IMR-90 (cell line): ENCODE results near the gene HUNK. TPM values are rescaled to one million over a fixed set of nuclear protein-coding genes. Genes with fewer than 3 reads are reported as not detected.

Experiments used
- ATAC-seq: fragments of 200-7000 bp; cut with Tn5 transposase; 2 replicates; pipeline ENCODE4 v1.9.1; 2020; ENCODE audit warnings: low read depth, mild to moderate bottlenecking, moderate library complexity
- BruUV-seq: library from RNA; stranded (reverse); fragments of 400-500 nt; replicated peaks from 2 replicates; lab custom pipeline; 2021; lab: Mats Ljungman, UMichigan
- CTCF ChIA-PET: fragments of 300-600 bp; formaldehyde crosslinking; extraction: SDS; loops from one replicate; lab custom pipeline; 2021; ENCODE audit warnings: antibody characterized with exemption; lab: Yijun Ruan, JAX
- POLR2A ChIA-PET: fragments of 300-600 bp; sonication (Branson Sonifier 250); formaldehyde crosslinking; loops from one replicate; lab custom pipeline; 2022; ENCODE audit warnings: antibody characterized with exemption; ENCODE audit not compliant: unreplicated experiment; lab: Charles Lee
- DNase-seq: peaks from one replicate; pipeline ENCODE4 v3.0.0; 2013
- H2AFZ ChIP-seq: replicated peaks from 2 replicates; pipeline ENCODE3; 2013; ENCODE audit warnings: low read length, mild to moderate bottlenecking; ENCODE audit not compliant: poor library complexity
- H2AK5ac ChIP-seq: 2 replicates; pipeline ENCODE4 v1.6.1; 2013; ENCODE audit warnings: low read depth, low read length, inconsistent platforms
- H2AK9ac ChIP-seq: replicated peaks from 2 replicates; pipeline ENCODE3; 2013; ENCODE audit warnings: mild to moderate bottlenecking, low read depth, low read length, moderate library complexity; ENCODE audit not compliant: poor library complexity
- H2BK120ac ChIP-seq: 2 replicates; pipeline ENCODE4 v1.6.1; 2013; ENCODE audit warnings: low read depth, low read length, inconsistent platforms
- H2BK15ac ChIP-seq: 3 replicates; pipeline ENCODE4 v1.6.1; 2013; ENCODE audit warnings: low read depth, low read length, inconsistent platforms
- H2BK20ac ChIP-seq: 2 replicates; pipeline ENCODE4 v1.6.1; 2013; ENCODE audit warnings: low read depth, mild to moderate bottlenecking, inconsistent platforms, low read length, moderate library complexity
- H2BK5ac ChIP-seq: 2 replicates; pipeline ENCODE4 v1.6.1; 2013; ENCODE audit warnings: mild to moderate bottlenecking, low read depth, low read length, inconsistent platforms; ENCODE audit not compliant: poor library complexity, severe bottlenecking
- H3K14ac ChIP-seq: replicated peaks from 2 replicates; pipeline ENCODE4 v1.6.1; 2013; ENCODE audit warnings: low read depth, low read length, inconsistent platforms
- H3K18ac ChIP-seq: 2 replicates; pipeline ENCODE4 v1.6.1; 2013; ENCODE audit warnings: low read depth, low read length, control low read depth
- H3K23ac ChIP-seq: 2 replicates; pipeline ENCODE4 v1.6.1; 2013; ENCODE audit warnings: low read depth, low read length, inconsistent platforms
- H3K27ac ChIP-seq: 2 replicates; pipeline ENCODE4 v1.5.1; 2013; ENCODE audit warnings: mild to moderate bottlenecking, control low read depth, low read length; ENCODE audit not compliant: insufficient read depth
- H3K27me3 ChIP-seq: 2 replicates; pipeline ENCODE4 v1.6.1; 2013; ENCODE audit warnings: low read length; ENCODE audit not compliant: control insufficient read depth, insufficient read depth
- H3K36me3 ChIP-seq: 2 replicates; pipeline ENCODE4 v1.6.1; 2013; ENCODE audit warnings: low read length, mixed read lengths; ENCODE audit not compliant: control insufficient read depth, insufficient read depth
- H3K4ac ChIP-seq: 2 replicates; pipeline ENCODE4 v1.6.1; 2013; ENCODE audit warnings: low read depth, low read length, inconsistent platforms
- H3K4me1 ChIP-seq: 2 replicates; pipeline ENCODE4 v1.6.1; 2013; ENCODE audit warnings: low read length, mixed read lengths; ENCODE audit not compliant: control insufficient read depth, insufficient read depth
- H3K4me2 ChIP-seq: 2 replicates; pipeline ENCODE4 v1.6.1; 2013; ENCODE audit warnings: low read depth, mild to moderate bottlenecking, control low read depth, low read length, moderate library complexity
- H3K4me3 ChIP-seq: 2 replicates; pipeline ENCODE4 v1.5.1; 2013; ENCODE audit warnings: low read depth, mild to moderate bottlenecking, control low read depth, low read length, moderate library complexity; ENCODE audit not compliant: insufficient read depth
- H3K56ac ChIP-seq: 2 replicates; pipeline ENCODE4 v1.6.1; 2013; ENCODE audit warnings: low read length, inconsistent platforms; ENCODE audit not compliant: insufficient read depth; ENCODE audit errors: extremely low read depth
- H3K79me1 ChIP-seq, 2 experiments: 2 replicates each; pipeline ENCODE4 v1.6.1; 2013; ENCODE audit warnings: low read length in 2 of 2, inconsistent platforms in 1 of 2, low read depth in 1 of 2
- H3K9ac ChIP-seq: 2 replicates; pipeline ENCODE4 v1.6.1; 2013; ENCODE audit warnings: low read depth, low read length, control low read depth
- H3K9me1 ChIP-seq: 2 replicates; pipeline ENCODE4 v1.6.1; 2013; ENCODE audit warnings: low read length, inconsistent platforms; ENCODE audit not compliant: insufficient read depth
- H3K9me3 ChIP-seq: 2 replicates; pipeline ENCODE4 v1.6.1; 2013; ENCODE audit warnings: low read length; ENCODE audit not compliant: control insufficient read depth, insufficient read depth
- H4K20me1 ChIP-seq: 2 replicates; pipeline ENCODE4 v1.6.1; 2013; ENCODE audit warnings: low read length, inconsistent platforms; ENCODE audit not compliant: insufficient read depth
- H4K5ac ChIP-seq: 2 replicates; pipeline ENCODE4 v1.6.1; 2013; ENCODE audit warnings: mild to moderate bottlenecking, low read depth, low read length, control low read depth
- H4K8ac ChIP-seq, 2 experiments: 2 replicates each; pipeline ENCODE4 v1.6.1; 2013; ENCODE audit warnings: low read depth in 2 of 2, low read length in 2 of 2, control low read depth in 1 of 2, inconsistent platforms in 1 of 2
- H4K91ac ChIP-seq: 2 replicates; pipeline ENCODE4 v1.6.1; 2013; ENCODE audit warnings: low read depth, low read length, inconsistent platforms; ENCODE audit not compliant: insufficient read depth
- CEBPB ChIP-seq: IDR thresholded peaks from 2 replicates; pipeline ENCODE4 v1.6.1; 2012; ENCODE audit warnings: low read depth, low read length, improper control_type of control experiment
- CHD1 ChIP-seq: IDR thresholded peaks from 2 replicates; pipeline ENCODE4 v1.6.1; 2012; ENCODE audit warnings: low read depth, low read length, improper control_type of control experiment
- FOS ChIP-seq: fragments of 150-350 bp; IDR thresholded peaks from 2 replicates; pipeline ENCODE4 v1.6.1; 2016; ENCODE audit warnings: low read depth, low read length
- MAFK ChIP-seq: IDR thresholded peaks from 2 replicates; pipeline ENCODE4 v1.6.1; 2012; ENCODE audit warnings: low read depth, low read length, improper control_type of control experiment
- MAZ ChIP-seq: IDR thresholded peaks from 2 replicates; pipeline ENCODE4 v1.6.1; 2012; ENCODE audit warnings: low read depth, mild to moderate bottlenecking, low read length, improper control_type of control experiment, moderate library complexity, borderline replicate concordance
- MXI1 ChIP-seq: IDR thresholded peaks from 2 replicates; pipeline ENCODE4 v1.6.1; 2012; ENCODE audit warnings: low read depth, mild to moderate bottlenecking, low read length, moderate library complexity, borderline replicate concordance
- NFE2L2 ChIP-seq: fragments of 150-350 bp; IDR thresholded peaks from 2 replicates; pipeline ENCODE4 v1.6.1; 2016; ENCODE audit warnings: low read depth, mild to moderate bottlenecking, low read length
- POLR2A ChIP-seq: IDR thresholded peaks from 2 replicates; pipeline ENCODE4 v1.6.1; 2012; ENCODE audit warnings: mild to moderate bottlenecking, low read depth, low read length
- RCOR1 ChIP-seq: IDR thresholded peaks from 2 replicates; pipeline ENCODE4 v1.6.1; 2012; ENCODE audit warnings: mild to moderate bottlenecking, low read length, improper control_type of control experiment; ENCODE audit not compliant: insufficient replicate concordance
- SMC3 ChIP-seq: fragments of 150-350 bp; IDR thresholded peaks from 2 replicates; pipeline ENCODE4 v1.6.1; 2016; ENCODE audit warnings: low read depth, mild to moderate bottlenecking, antibody characterized with exemption, low read length, moderate library complexity
- WGBS, 2 experiments: methylation state at CpG; one replicate each; pipeline versions ENCODE4 v1.1.5 to v1.1.7; 2013; ENCODE audit warnings: missing lambda C conversion rate in 2 of 2; ENCODE audit not compliant: insufficient read length in 1 of 2; ENCODE audit errors: extremely low coverage in 2 of 2; 5-methylcytosine and 5-hydroxymethylcytosine counted together
- dilution Hi-C: fragments of 300-500 bp; cut with HindIII; formaldehyde crosslinking; loops from one replicate; pipeline ENCODE4 v1.14.3; 2018; ENCODE audit warnings: low sequenced_read_pairs; ENCODE audit not compliant: unreplicated experiment
- in situ Hi-C: fragments of 300-500 bp; cut with MboI; formaldehyde crosslinking; loops from 3 replicates; pipeline ENCODE4 v1.14.3; 2019; ENCODE audit warnings: low sequenced_read_pairs, inconsistent platforms, mixed read lengths
- intact Hi-C: fragments of 100-400 bp; cut with micrococcal nuclease; formaldehyde crosslinking; loops from 2 replicates; pipeline ENCODE4 v1.10.0; 2022
- polyA plus RNA-seq, 3 experiments: library from polyadenylated mRNA; depleted of rRNA; stranded (reverse); fragments of >200 nt; gene quantifications; 2 replicates each; pipeline ENCODE4 v1.2.3, GENCODE V29; 2012; ENCODE audit warnings: low replicate concordance in 1 of 3
- total RNA-seq: library from RNA; depleted of rRNA; stranded (reverse); fragments of >200 nt; gene quantifications from 2 replicates; pipeline ENCODE4 v1.2.3, GENCODE V29; 2012
- TF ChIP-seq, protein P1 (sequence below): conservative IDR thresholded peaks from 2 replicates; pipeline ENCODE4 v1.5.1; 2012; ENCODE audit warnings: mild to moderate bottlenecking, low read depth, low read length, improper control_type of control experiment
- TF ChIP-seq, protein P2 (sequence below): fragments of 150-350 bp; IDR thresholded peaks from 2 replicates; pipeline ENCODE4 v1.6.1; 2016; ENCODE audit warnings: low read depth, mild to moderate bottlenecking, low read length, moderate library complexity, borderline replicate concordance

HUNK gene
- total and polyA plus RNA-seq, 2 of the 4 experiments (the other 2 are of a cell fraction) = 1.0 to 2.0 TPM

DNA sequence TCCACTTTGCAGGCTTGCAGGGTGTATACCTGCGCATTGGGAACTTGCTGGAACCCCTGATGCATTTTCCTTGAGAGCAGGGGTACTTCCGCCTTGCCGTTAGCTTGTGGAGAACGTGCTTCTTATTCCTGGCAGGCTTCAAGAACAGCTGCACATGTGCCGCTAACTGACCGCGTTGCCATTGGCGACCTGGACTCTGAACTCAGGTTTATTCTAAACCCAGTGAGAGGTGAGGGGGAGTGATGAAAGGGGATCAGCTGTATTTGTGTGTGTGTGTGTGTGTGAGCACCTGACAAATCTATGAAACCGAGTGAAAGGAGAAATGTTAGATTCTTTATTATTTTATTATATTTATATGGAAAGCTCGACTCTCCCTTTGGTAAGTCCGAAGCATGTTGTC lies 128.6 kb downstream of the HUNK start:
- Histone ChIP-seq H3K23ac (no peak overlapping the region), H3K4me1 (no peaks in the 10 kb centered on the region), H2BK5ac (no peak overlapping the region), H3K4me2 (no peak overlapping the region), H2AFZ (no peak overlapping the region), H4K20me1 (no peaks in the 10 kb centered on the region), H4K91ac (no peak overlapping the region), H3K56ac (no peak overlapping the region), H2BK15ac (no peak overlapping the region), H2AK5ac (no peak overlapping the region), H2BK120ac (no peak overlapping the region), H3K4ac (no peak overlapping the region), H3K36me3 (peaks cover 22% of the 10 kb centered on the region), H2BK20ac (no peak overlapping the region), H3K27me3 (no peaks in the 10 kb centered on the region), H4K5ac (no peak overlapping the region), H3K4me3 (no peak overlapping the region), H3K27ac (no peak overlapping the region), H2AK9ac (no peak overlapping the region), H3K9me3 (peaks cover 4% of the 10 kb centered on the region), H3K9me1 (no peaks in the 10 kb centered on the region), H3K14ac (no peak overlapping the region), H3K18ac (no peak overlapping the region), H3K79me1 (no peaks in the 10 kb centered on the region), H3K9ac (no peak overlapping the region), H4K8ac (no peak overlapping the region)
- TF ChIP-seq FOS (no peak), POLR2A (no peak), MAZ (no peak), CEBPB (no peak), CHD1 (no peak), NFE2L2 (no peak), RCOR1 (no peak), MAFK (no peak), MXI1 (no peak), SMC3 (no peak)
- TF ChIP-seq, protein P1, sequence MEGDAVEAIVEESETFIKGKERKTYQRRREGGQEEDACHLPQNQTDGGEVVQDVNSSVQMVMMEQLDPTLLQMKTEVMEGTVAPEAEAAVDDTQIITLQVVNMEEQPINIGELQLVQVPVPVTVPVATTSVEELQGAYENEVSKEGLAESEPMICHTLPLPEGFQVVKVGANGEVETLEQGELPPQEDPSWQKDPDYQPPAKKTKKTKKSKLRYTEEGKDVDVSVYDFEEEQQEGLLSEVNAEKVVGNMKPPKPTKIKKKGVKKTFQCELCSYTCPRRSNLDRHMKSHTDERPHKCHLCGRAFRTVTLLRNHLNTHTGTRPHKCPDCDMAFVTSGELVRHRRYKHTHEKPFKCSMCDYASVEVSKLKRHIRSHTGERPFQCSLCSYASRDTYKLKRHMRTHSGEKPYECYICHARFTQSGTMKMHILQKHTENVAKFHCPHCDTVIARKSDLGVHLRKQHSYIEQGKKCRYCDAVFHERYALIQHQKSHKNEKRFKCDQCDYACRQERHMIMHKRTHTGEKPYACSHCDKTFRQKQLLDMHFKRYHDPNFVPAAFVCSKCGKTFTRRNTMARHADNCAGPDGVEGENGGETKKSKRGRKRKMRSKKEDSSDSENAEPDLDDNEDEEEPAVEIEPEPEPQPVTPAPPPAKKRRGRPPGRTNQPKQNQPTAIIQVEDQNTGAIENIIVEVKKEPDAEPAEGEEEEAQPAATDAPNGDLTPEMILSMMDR = no peak
- TF ChIP-seq, protein P2, sequence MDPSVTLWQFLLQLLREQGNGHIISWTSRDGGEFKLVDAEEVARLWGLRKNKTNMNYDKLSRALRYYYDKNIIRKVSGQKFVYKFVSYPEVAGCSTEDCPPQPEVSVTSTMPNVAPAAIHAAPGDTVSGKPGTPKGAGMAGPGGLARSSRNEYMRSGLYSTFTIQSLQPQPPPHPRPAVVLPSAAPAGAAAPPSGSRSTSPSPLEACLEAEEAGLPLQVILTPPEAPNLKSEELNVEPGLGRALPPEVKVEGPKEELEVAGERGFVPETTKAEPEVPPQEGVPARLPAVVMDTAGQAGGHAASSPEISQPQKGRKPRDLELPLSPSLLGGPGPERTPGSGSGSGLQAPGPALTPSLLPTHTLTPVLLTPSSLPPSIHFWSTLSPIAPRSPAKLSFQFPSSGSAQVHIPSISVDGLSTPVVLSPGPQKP = no peak
- dilution Hi-C loops = no loop called here
- ChIA-PET POLR2A (no interaction called here), CTCF (no interaction called here)
- intact Hi-C loops = no loop called here
- WGBS, 2 experiments = 71% methylated on average over 3 of the region's 11 CpGs; no CpG with 5 or more reads in 1 of the 2 experiments
- BruUV-seq = no TSS peak
- ATAC-seq (no peak), DNase-seq (no peak)
- in situ Hi-C loops = no loop called here
